Suprapubic skin (tissue), 4 donors: Measurements from ENCODE around the gene SMAD7. TPM values are rescaled to one million over a fixed set of nuclear protein-coding genes. Genes with fewer than 3 reads are reported as not detected.
A peak's percentile ranks its signal among the peaks of the same experiment; 100 is the strongest.

Experiments used
- DNase-seq, 2 donors: peaks; one replicate each; pipeline ENCODE4 v3.0.0-alpha.2; 2019; ENCODE audit warnings: low spot score in 2 of 2
- H3K27ac ChIP-seq: fragments of 200-600 bp; sonication (generic); one replicate; pipeline ENCODE4 v1.5.1; 2019
- H3K27me3 ChIP-seq: fragments of 200-600 bp; sonication (generic); one replicate; pipeline ENCODE4 v1.5.1; 2019
- H3K36me3 ChIP-seq: fragments of 200-600 bp; sonication (generic); one replicate; pipeline ENCODE4 v1.5.1; 2019
- H3K4me1 ChIP-seq: fragments of 200-600 bp; sonication (generic); one replicate; pipeline ENCODE4 v1.5.1; 2019
- H3K4me3 ChIP-seq: fragments of 200-600 bp; sonication (generic); one replicate; pipeline ENCODE4 v1.5.1; 2019; ENCODE audit warnings: mild to moderate bottlenecking
- H3K9me3 ChIP-seq: fragments of 200-600 bp; sonication (generic); one replicate; pipeline ENCODE4 v1.5.1; 2019
- EP300 ChIP-seq: sonication (generic); formaldehyde crosslinking; IDR thresholded peaks from one replicate; pipeline ENCODE4 v1.6.1; 2017; ENCODE audit warnings: antibody characterized with exemption
- POLR2A ChIP-seq, 2 donors: fragments of 450-650 bp; IDR thresholded peaks; one replicate each; pipeline ENCODE4 v1.6.1; 2017; ENCODE audit warnings: antibody characterized with exemption in 2 of 2, mild to moderate bottlenecking in 2 of 2, moderate library complexity in 2 of 2
- POLR2AphosphoS5 ChIP-seq, 3 donors: sonication (generic); formaldehyde crosslinking; IDR thresholded peaks; one replicate each; pipeline ENCODE4 v1.6.1; 2017; ENCODE audit warnings: antibody characterized with exemption in 3 of 3
- WGBS: methylation state at CpG from one replicate; pipeline ENCODE4 v1.1.5; 2018; 5-methylcytosine and 5-hydroxymethylcytosine counted together
- total RNA-seq, 4 donors: library from RNA; depleted of rRNA; stranded (reverse); fragments of >200 nt; gene quantifications; one replicate each; pipeline ENCODE4 v1.1.0, GENCODE V29; 2016
- TF ChIP-seq, protein P1 (sequence below), 2 donors: fragments of 200-600 bp in 1 of 2; fragments of 450-650 bp in 1 of 2; sonication (generic) in 1 of 2; IDR thresholded peaks; one replicate each; pipeline ENCODE4 v1.5.1; 2016 to 2019; ENCODE audit warnings: antibody characterized with exemption in 2 of 2, mild to moderate bottlenecking in 1 of 2, moderate library complexity in 1 of 2

SMAD7 gene
- total RNA-seq, 4 donors from 2014 or later, result 19.7 to 41.6 (median 27.8) TPM

DNA sequence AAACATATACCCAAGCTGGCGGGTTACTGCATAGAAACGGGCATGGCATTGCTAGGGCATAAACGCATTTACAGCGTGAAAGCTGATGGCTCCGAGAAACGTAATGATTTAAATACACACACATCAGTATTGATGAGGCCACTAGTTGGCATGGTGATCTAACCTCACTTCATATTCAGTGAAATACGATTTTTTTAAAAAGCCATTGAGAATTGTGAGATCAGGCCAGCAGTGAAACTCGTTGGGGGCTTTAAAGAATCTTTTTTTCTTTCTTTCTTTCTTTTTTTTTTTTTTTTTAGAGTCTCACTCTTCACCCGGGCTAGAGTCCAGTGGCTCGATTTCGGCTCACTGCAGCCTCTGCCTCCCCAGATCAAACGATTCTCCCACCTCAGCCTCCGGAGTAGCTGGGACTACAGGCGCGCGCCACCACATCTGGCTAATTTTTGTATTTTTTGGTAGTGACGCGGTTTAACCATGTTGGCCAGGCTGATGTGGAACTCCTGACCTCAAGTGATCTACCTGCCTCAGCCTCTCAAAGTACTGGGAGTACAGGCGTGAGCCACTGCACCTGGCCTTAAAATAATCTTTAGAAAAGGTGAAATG, 2.4 kb upstream of the SMAD7 start:
- 61% methylated on average over 19 of the region's 19 CpGs for WGBS
- Histone ChIP-seq H3K36me3 (no peaks in the 10 kb centered on the region), H3K4me1 (peaks cover 58% of the 10 kb centered on the region), H3K27ac (peak overlapping the region; percentile 95), H3K27me3 (no peaks in the 10 kb centered on the region), H3K9me3 (no peaks in the 10 kb centered on the region), H3K4me3 (peak overlapping the region; percentile 92)
- DNase-seq, result no peak
- TF ChIP-seq, protein P1, sequence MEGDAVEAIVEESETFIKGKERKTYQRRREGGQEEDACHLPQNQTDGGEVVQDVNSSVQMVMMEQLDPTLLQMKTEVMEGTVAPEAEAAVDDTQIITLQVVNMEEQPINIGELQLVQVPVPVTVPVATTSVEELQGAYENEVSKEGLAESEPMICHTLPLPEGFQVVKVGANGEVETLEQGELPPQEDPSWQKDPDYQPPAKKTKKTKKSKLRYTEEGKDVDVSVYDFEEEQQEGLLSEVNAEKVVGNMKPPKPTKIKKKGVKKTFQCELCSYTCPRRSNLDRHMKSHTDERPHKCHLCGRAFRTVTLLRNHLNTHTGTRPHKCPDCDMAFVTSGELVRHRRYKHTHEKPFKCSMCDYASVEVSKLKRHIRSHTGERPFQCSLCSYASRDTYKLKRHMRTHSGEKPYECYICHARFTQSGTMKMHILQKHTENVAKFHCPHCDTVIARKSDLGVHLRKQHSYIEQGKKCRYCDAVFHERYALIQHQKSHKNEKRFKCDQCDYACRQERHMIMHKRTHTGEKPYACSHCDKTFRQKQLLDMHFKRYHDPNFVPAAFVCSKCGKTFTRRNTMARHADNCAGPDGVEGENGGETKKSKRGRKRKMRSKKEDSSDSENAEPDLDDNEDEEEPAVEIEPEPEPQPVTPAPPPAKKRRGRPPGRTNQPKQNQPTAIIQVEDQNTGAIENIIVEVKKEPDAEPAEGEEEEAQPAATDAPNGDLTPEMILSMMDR (IDR thresholded peaks at IDR 0.05), result no peak
- TF ChIP-seq EP300 (no peak), POLR2AphosphoS5 (IDR thresholded peaks at IDR 0.05) (no peak), POLR2A (IDR thresholded peaks at IDR 0.05) (no peak)

- peak in 1 of 2 donors; percentile 88 for DNase-seq
Measured at GRCh38 chr18:48952287-48953103, 1.7 kb upstream of the SMAD7 start.

DNA sequence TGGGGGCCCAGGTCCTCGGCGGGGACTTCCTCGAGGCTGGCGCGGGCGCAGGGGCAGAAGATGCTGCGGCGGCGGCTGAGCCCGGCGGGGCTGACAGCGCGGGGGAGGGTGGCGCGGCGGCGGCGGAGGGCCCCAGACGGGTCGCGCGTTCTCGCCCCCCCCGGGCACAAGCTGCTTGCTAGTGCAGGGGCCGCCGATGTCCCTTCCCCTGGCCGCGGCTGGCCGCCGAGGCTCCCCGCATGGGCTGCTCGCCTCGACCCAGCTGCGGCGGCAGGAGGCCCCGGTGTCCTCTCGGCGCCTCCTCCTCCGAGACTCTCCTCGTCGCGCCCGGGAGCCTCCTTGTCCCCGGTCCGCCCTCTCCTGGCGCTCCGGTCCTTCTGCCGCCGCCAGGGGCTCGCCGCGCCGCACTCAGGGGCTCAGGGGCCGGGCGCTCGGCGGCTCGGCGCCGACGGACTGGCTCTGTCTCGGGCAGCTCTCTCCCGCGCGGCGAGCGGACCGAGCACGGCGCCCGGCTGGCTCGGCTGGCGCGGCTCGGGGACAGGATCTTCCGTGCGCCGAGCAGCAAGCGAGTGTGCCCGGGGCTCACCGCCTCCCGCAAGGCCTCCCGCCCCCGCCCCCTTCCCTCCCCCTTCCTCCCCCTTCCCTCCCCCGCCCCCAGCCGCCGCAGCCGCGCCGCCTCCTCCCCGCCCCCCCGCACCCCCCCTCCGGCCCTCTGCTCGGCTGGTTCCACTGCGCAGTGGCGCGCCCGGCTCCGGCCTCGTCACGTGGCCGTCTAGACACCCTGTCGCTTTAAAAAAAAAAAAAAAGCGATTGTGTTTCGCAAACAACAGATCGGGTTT, 902 bp upstream of the SMAD7 start:
- Histone ChIP-seq H3K27ac (peak overlapping the region; percentile 95), H3K27me3 (no peaks in the 10 kb centered on the region), H3K9me3 (no peaks in the 10 kb centered on the region), H3K4me1 (peaks cover 57% of the 10 kb centered on the region), H3K4me3 (peak overlapping the region; percentile 92), H3K36me3 (no peaks in the 10 kb centered on the region)
- TF ChIP-seq POLR2A (IDR thresholded peaks at IDR 0.05) (peak in 1 of 2 donors; percentile 62), EP300 (no peak)
- TF ChIP-seq, protein P1 (IDR thresholded peaks at IDR 0.05), result peak in 1 of 2 donors; percentile 28
- peak in 1 of 2 donors; percentile 90 for DNase-seq
- whole genome bisulfite sequencing, result 0% methylated on average over 11 of the region's 106 CpGs

More at GRCh38 chr18:48952287-48953103, 1.7 kb upstream of the SMAD7 start:
- 0% methylated on average over 28 of the region's 67 CpGs for WGBS
- no peaks in the 10 kb centered on the region for H3K36me3 ChIP-seq
- H3K27ac ChIP-seq, result peak overlapping the region; percentile 95
- H3K9me3 ChIP-seq, result no peaks in the 10 kb centered on the region
- H3K27me3 ChIP-seq, result no peaks in the 10 kb centered on the region
- peak overlapping the region; percentile 92 for H3K4me3 ChIP-seq
- H3K4me1 ChIP-seq, result peaks cover 58% of the 10 kb centered on the region
- no peak for TF ChIP-seq POLR2AphosphoS5 (IDR thresholded peaks at IDR 0.05)
- peak in 1 of 2 donors; percentile 70 for TF ChIP-seq POLR2A (IDR thresholded peaks at IDR 0.05)
- no peak for TF ChIP-seq EP300
- TF ChIP-seq, protein P1 (IDR thresholded peaks at IDR 0.05), result no peak

GRCh38 chr18:48949606-48950535, 894 bp downstream of the SMAD7 start:
- no peaks in the 10 kb centered on the region for H3K9me3 ChIP-seq
- 2% methylated on average over 29 of the region's 79 CpGs for WGBS
- H3K4me1 ChIP-seq, result peaks cover 57% of the 10 kb centered on the region
- no peak for DNase-seq
- no peaks in the 10 kb centered on the region for H3K27me3 ChIP-seq
- H3K36me3 ChIP-seq, result no peaks in the 10 kb centered on the region
- TF ChIP-seq POLR2AphosphoS5 (IDR thresholded peaks at IDR 0.05), result no peak
- TF ChIP-seq, protein P1 (IDR thresholded peaks at IDR 0.05), result peak in 1 of 2 donors; percentile 56
- TF ChIP-seq EP300, result no peak
- TF ChIP-seq POLR2A (IDR thresholded peaks at IDR 0.05), result no peak
- H3K4me3 ChIP-seq, result peak overlapping the region; percentile 92
- peak overlapping the region; percentile 95 for H3K27ac ChIP-seq
